ENCODE results near the gene HMGXB4.

The HMGXB4 gene

DNA sequence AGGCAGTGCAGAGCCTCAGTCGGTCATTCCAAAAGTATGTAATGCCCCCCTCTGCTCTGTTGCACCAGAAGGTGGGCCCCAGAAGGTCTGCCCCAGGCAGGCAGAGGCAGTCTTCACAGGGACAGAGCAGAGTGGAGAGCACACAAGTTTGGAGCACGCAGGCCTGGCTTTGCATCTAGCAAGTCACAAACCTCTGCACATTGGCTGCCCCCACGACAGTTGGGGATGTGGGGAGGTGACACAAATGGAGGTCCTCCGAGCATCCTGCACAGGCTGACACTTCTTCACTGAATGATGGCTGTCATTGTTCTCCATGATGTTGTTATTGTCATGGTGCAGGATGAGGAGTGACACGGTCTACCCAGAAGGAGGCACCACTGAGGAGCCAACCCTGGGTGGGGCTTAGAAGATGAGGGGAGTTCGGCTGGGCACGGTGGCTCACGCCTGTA, 54.3 kb downstream of the HMGXB4 start:
- no peak for DNase-seq

DNA sequence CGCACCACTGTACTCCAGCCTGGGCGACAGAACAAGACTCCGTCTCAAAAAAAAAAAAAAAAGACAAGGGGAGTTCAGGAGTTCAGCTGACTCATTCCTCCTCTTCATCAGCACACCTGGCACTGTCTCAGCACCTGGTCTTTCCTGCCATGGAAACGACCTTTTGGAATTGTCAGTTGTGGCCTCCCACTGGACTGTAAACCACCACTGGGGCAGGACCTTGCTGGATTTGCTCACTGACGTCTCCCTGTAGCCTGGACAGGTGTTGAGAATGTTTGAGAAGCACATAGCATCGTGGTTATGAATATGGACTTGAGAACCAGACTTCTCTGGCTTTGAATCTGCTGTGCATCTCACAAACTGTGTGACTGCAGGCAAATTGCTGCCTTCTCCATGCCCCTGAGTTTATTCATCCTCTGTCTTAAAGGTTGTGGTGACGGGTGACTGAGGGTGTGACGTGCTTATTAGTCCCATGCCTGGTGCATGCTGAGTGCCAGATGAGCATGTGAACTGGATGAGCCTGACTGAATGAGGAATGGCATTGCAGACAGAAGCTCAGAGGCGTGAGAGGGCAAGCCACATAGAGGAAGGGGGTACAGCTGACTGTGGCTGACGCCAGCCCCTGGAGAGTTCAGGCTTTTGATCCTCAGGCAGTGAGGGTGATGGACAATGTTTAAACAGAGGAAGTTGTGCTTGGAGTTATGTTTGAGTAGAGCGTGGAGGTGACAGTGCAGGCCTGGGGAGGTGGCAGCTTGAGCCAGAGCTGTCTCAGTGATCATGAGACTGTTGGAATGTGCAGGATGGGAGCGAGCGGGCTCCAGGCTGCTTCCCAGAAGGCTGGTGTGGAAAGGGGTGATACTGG, 55.1 kb downstream of the HMGXB4 start:
- peak; percentile 45 for DNase-seq

DNA sequence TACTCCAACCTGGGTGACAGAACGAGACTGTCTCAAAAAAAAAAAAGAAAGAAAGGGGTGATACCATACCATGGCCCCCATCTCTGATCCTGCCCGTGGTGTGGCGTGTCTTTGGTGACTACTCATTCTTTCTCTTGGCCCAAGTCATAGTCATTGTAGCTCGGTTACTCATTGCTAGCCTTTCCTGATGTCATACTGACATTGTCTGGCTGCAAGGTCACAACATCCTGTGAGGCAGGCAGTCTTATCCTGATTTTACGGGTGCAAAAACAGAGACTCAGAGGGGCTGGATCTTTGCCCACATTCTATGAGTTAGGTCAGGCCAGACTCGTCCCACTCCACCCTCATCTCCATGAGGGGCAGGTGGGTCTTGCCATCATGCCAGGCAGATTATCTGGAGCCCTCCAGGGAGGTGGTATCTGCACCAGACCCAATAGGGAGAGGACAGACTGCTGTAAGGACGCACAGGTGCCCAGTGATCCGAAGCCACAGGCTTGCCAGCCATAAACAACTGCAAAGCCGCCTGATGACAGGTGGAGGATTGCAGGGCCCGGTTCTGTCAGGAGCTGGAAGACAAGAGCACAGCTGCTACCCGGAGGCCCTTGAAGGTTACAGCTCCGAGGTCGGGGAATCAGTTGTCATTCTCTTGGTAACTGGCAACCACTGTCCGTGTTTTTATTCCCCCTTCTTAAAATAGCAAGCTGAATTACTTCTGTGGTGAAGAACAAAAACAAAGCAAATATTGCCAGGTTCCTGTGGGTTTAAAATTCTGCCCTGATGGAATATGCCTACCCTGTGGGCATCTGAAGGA, 56.2 kb downstream of the HMGXB4 start:
- peak; percentile 85 for DNase-seq

DNA sequence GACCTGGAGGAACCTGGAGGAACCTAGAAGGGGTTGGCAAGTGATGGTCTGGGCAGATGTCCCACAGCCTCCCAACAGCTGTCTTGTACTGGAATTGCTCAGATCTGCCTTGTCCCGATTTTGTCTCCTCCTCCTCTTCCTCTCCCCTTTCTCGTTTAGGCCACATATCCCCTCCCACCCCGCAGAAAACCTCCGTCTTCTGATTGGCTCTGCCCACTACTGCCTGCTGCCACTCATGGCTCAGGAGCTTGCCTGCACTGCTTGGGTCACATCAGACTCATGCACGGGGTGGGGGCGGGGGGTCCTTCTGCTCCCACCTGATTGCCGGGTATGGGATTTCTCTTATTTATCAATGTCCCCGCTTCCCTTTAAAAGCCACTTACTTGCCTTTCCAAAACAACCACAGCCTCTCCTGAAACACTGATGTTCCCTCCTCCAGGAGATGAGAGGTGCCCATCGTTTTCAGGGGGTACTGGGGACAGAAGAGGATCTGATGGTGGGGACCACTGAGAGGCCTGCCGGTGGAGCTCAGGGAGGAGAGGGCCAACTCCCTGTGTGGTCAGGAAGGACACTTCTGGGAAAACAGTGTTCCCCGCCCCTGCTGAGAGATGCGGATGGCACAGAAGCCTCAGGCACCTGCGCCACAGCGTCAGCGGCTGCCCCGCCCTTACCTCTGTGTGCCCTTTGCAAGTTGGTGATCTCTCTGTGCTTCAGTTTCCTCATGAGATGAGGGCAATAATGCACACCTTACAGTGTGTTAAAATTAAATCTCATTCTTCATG, 57.1 kb downstream of the HMGXB4 start:
- DNase-seq = peak; percentile 45

DNA sequence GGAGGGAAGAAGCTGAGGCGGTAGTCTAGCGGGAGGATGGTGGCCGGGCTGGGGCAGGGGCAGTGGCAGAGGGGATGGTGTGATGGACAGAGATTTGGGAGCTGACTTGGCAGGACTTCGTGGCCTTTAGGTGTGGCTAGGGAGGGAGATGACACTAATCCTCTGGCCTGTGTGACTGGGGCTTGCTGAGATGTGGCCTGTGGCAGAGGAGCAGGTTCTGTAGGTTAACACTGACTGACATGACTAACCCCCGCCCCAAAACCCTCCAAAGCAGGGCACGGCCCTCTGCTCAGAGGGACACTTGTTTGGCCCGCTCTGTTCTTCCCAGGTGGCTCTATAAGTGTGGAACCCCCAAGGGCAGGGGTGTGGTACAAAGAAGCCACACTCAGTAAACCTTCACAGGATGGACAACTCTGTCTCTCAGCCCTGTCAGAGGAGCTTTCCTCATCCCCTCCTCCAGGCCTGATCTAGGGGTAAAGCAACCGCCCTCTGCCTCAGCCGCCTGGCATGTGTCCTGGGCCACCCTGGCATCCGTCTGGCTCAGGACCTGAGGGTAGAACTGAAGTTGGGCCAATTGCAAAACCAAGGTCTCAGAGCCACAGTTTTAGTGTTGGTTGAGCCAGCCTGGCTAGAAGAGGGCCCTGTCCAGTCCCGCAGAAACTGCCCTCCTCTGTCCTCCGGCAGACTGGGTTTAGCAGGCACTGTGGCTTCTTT, 58.0 kb downstream of the HMGXB4 start:
- no peak for DNase-seq

DNA sequence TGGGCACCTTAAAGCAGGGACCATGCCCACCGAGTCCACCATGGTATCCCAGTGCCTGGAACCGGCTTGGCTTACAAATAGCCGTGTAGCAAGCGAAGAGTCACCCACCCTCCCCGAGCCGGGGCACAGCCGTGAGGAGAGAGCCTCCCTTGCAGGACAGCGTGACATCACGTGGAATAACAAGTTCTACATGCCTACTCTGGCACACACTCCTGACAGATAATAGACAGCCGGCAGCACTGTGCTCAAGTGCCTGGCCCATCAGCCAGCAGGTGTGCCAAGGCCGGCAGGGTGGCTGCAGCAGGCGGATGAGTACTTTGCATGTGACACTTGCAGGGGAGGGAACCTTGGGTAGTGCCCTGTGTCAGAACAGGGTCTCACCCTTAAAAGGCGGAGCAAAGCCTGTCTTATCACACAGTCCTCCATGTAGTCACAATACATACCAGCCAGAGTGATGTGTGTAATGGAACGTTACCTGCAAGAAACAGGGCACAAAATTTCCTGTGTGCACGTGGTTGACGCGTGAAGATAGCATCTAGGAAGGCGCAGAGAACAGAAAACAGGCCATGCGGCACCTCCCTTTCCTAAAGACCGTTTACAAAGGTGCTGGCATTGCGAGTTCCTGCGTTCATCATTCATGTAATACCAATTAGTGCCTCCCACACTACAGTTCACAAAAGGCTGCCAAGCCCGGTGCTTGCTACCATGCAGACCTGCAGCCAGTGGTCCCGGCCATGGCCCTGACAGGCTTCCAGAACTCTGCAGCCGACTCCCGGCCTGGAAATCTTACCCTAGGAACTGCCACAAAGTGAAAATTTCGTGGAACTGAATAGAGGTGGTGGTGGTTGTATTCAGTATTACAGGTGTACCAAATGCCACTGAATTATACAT, 58.8 kb downstream of the HMGXB4 start:
- no peak for DNase-seq

DNA sequence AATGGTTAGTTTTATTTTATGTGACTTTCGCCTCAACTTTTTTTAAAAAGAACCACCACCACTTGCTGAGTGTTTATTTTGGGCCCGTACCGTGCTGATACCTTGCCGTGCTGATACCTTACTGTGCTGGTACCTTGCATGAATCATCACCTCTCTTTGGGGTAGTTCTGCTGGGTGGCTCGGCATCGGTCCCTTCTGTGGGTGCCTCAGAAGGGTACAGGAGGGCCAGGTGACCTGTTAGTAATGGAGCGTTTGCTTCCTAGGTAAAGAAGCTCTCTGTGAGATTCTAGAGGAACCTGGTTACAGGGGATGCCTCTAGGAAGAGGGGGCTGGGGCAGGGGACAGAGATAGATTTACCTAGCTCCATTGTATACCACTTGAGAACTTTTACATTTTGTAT, 59.5 kb downstream of the HMGXB4 start:
- DNase-seq = no peak

DNA sequence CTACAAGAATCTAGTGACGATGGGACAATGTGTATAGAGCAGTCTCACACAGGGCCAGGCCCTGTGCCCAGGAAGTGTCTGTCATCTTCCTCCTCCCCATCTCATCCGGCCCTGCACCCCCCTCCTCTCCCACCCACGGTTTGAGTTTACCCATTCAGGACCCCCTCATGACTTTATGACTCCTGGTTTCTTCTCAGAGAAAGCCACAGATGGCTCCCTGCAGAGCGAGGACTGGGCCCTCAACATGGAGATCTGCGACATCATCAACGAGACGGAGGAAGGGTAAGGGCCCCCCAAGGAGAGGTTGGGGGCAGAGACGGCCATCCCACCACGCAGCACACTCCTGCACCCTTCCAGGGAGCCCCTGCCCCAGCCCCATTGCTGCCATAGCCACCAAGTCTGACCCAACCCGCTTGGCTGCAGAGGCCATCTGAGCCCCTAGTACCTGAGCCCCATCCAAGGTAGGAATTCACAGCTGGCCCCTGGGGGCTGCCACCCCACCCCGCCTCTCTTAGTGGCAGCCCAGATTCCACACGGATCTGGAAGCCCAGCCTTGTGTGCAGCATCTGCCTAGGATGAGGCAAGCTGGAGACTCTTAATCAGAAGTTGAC, 60.5 kb downstream of the HMGXB4 start:
- no peak for DNase-seq

DNA sequence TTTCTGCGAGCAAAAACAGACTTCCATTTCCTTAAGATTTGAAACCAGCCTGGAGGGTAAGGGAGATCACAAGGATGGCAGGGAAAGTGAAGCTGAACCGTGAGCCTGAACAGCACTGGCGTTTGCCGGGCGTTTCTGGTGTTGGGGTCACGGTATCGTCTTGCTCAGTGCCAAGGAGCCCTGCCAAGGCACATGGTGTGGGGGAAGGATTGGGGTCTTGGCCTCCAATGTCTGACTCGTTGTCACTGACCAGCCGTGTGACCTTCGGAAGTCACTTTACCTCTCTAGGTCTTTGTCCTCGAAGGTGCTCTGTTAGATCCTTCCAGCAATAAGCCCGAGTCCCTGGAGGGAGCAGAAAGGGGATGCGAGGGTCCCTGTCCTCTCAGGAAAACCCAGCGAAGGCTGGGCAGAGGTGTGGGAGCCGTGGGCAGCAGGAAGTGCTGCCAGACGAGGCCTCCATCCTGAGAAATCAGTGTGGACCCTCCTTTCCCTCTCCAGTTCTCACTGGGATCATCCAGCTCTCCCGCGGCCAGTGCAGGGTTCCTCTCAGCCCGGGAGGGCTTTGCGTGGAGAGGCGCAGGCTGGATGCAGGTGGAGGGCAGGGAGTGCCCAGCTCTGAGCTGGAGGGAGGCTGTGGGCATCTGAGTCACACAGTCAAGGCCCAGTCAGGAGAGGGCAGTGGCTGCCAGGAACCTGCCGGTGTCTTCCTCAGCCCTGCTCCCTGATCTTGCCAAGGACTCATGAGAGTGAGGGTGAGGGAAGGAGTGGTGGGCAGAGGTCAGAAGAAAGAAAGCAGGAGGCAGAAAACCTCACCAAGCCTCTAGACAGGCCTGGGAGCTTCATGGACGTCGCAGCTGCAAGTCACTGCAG, 61.3 kb downstream of the HMGXB4 start:
- no peak for DNase-seq

DNA sequence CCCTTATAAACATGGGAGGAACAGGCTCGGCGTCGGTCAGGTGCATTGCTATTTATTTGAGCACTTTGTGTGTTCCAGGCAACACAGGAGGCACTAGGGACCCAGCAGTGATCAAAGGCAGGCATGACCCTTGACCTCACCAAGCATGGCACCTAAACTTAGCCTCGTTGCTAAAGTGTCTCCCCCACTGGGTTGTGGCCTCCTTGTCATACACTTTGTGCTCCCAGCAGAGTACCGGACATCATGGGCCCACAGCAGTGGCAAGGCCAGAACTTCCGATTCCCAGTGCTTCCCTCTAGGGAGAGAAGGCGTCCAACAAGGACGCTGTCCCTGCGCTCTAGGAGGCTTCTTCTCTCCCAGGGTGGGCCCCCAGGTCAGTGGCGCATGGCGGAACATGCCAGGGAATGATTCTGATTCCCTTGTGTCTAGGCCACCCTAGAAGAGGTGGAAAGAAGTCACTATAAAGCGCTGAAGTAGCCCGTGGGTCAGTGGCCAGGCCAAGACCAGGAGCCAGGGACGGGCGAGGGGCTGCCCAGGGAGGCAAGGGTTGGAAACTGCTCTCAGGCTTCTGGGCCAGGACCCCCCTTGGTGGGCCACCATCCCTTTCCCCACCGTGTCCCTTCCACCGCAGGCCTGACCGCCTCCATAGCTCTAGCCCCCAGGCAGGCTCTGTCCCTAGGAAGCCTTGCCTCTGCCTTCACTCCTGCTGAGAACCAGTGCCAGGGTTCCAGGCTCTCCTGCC, 62.1 kb downstream of the HMGXB4 start:
- no peak for DNase-seq

DNA sequence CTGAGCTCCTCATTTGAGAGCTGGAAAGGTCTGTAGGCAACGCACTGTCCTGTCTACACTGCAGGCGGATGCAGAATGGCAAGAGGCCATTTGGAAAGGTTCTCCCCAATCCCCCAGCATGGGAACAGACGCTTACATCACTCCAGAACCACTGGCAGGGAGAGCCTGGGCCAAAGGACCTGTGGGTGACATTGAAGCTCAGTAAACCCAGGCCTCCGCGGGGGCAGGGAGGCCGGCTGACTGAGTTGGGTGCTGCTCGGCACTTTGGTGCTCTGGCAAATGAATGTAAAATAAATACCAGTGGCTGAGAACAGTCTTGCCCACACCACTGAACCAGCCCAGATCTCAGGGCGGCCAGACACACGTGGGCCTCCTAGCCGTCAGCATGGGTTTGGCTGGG, 64.8 kb downstream of the HMGXB4 start:
- DNase-seq = no peak

DNA sequence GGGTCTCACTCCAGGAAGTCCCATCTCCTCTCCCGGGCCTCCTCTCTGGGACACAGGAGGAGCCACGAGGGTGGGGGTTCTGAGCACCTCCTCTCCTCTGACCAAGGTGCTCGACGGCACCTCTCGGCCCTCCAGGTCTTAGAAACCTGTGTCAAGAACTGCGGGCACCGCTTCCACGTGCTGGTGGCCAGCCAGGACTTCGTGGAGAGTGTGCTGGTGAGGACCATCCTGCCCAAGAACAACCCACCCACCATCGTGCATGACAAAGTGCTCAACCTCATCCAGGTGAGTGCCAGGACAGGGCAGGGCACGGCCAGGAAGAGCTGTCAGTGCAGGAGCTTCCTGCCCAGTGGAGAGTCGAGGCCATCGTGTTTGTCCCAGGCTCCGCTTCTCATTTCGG, 65.6 kb downstream of the HMGXB4 start:
- DNase-seq = no peak

DNA sequence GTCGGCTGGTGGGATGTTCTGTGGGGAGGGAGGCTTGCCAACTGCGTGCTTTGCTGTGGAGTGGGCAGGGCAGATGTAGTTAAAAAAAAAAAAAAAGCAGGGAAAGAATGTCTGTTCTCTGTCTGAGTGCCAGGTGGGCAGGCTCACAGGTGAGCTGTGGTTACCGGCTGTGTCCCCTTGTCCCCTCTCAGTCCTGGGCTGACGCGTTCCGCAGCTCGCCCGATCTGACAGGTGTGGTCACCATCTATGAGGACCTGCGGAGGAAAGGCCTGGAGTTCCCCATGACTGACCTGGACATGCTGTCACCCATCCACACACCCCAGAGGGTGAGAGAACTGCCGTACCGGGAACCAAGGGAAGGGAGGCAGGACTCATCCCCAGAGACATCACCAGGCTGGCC, 66.0 kb downstream of the HMGXB4 start:
- DNase-seq = no peak

DNA sequence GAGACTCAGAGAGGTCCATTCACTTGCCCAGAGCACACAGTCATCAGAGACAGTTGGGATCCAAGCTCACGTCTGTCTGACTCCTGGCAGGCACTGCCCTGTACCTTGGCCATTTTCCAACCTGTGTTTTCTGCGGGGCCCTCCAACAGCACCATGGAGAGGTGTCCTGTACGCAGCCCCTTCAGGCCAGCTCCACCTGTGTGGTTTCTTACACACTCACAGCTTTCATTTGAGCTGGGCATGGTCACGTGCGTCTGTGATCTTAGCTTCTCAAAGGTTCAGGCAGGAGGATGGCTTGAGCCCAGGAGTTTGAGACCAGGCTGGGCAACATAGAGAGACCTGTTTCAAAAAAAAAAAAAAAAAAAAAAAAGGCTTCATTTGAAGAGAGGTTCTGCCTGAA, 66.8 kb downstream of the HMGXB4 start:
- no peak for DNase-seq

DNA sequence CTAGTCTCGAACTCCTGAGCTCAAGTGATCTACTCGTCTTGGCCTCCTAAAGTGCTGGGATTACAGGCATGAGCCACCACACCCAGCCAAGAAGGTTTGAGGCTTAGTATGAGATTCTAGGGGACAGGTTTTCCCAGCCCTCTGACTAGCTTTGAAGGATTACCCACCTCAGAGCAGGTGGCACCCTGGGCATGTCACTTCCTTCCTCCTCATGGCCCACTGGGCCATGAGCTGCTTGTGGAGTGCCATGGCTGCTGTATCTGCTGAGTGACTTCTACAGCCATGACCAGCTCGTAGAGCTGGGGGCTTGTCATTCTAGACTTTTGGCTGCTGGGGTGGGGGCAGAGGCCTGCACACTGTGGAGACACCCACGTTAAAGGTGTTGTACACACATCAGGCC, 67.5 kb downstream of the HMGXB4 start:
- no peak for DNase-seq

DNA sequence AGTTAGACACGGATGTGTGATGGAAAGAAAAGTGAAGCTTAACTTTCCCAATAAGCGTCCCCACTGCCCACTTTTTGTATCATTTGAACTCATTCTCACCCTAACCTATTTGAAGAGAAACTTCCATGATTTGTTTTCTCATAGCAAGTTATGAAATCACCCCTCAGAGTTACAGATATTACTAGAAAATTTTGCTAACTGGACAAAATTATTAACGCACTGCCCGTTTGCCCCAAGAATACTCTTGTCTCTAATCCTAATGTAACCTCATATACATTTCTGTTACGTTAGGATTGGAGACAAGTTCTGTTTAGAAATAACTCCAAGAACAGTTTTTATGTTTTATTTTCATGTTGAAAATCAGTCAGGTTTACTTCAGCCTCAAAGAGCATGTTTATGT, 67.9 kb downstream of the HMGXB4 start:
- DNase-seq = no peak

DNA sequence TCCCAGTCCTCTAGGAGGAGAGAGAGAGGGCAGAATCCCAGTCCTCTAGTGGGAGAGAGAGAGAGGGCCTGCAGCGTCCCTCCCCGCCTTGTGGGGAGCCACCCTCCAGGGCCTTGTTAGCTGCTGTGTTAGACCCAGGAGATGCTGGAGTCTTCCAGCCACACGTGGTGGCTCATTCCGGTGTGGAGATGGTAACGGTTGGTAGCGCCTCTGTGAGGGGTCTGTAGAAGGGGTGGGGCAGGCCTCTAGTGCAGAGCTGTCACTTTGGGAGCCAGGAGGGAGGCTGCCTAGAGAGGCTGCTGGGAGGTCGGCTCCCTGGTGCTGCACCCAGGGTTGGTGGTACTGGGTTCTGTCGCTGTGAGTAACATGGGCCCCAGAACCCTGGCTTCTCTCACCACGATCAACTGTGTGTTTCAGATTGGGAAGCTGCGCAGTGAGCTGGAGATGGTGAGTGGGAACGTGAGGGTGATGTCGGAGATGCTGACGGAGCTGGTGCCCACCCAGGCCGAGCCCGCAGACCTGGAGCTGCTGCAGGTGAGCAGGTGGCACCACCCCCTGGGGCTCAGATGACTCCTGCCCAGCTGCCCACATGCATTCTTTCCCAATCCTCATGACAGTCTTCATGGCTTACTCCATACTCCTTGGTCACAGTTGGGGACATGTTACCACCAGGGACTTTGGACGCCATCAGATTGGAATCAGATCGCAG, 69.7 kb downstream of the HMGXB4 start:
- DNase-seq = no peak

DNA sequence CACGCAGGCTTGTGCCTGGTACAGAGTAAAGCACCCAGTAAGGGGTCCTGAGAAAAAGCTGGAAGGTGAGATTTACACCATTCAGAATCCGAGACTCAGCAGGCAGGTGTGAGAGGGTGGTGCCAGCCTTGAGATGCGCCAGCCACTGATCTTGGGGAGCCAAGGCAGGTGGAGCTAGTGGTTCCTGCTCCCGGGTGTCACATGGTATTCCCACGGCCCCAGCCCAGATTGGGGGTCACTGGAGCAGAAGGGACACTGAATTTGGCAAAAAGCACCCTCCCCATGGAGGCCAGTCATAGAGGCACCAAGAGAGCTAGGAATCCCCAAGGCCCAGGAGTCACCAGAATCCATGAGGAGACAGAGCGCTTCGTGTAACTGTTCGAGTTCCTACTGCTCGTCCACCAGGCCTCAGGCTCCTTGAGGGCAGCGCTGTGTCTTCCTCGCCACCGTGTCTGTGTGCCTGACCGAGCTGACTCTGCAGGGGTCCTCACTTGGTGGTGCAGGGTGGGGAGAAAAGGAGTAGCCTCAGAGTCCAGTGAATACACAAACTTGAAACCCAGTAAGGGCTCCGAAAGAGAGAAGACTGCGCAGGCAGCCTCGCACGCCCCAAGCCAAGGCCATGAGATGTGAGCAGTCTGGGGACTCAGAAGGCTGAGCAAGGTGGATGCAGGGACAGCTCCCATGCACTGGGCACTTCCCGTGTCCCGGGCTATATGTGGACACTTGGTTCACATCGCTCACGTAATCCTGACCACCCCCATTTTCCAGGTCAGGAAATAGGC, 70.6 kb downstream of the HMGXB4 start:
- DNase-seq = no peak

Measured in activated CD4-positive, alpha-beta T cell treated with anti-CD3 and anti-CD28 coated beads, Interleukin-10, Interleukin-2, amounts not matched to agents 100 ng/mL and 50 ng/mL, durations not matched to agents 16 hours and 8 hours (primary cell).